DMS 273 (cell line): Measurements from ENCODE around the gene KCNK7.
"Not testable (repeated sequence)": the region's sequence is repeated elsewhere in the genome, so short reads cannot be mapped to it uniquely, and the experiment has no call there.

Experiments used
- DNase-seq: peaks from one replicate; lab custom pipeline; 2025; ENCODE audit not compliant: unreplicated experiment; lab: John Stamatoyannopoulos, UW

The KCNK7 gene

DNA sequence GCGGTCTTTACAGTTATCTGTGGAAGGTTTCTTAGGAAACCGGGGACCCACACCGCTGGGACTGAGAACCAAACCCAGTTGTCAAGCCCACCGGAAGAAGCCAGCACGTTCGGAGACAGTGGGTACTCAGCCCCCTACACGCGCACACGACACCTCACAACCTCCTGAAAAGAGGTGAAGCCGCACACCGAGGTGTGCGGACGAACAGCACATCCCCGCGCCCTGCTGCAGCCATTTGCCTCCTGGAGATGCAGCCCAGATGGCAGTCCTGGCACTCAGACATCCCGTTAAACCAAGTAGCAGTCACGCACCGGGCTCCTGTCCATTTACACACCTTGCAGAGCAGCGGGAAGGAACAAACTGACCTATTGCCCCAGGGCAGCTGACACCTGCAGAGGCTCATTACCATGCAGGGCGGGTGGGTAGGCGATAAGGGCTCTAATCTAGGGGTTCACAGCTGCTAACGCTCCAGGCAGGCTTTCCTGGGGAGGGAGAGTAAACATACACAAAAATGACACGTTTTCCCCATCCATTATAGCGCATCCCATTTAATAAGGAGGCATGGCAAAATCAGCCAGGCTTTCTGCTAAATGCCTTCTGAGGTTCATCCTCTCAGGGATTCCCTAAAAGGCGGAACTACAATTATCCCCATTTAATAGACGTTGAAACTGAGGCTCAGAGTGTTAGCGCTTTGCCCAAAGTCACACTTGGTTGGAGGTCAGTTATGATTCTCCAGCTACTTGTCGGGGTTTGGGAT is 20.6 kb downstream of the KCNK7 start:
- no peak for DNase-seq

- DNase-seq, result peak; percentile 87
Measured at GRCh38 chr11:65574109-65574810, 21.3 kb downstream of the KCNK7 start.

DNA sequence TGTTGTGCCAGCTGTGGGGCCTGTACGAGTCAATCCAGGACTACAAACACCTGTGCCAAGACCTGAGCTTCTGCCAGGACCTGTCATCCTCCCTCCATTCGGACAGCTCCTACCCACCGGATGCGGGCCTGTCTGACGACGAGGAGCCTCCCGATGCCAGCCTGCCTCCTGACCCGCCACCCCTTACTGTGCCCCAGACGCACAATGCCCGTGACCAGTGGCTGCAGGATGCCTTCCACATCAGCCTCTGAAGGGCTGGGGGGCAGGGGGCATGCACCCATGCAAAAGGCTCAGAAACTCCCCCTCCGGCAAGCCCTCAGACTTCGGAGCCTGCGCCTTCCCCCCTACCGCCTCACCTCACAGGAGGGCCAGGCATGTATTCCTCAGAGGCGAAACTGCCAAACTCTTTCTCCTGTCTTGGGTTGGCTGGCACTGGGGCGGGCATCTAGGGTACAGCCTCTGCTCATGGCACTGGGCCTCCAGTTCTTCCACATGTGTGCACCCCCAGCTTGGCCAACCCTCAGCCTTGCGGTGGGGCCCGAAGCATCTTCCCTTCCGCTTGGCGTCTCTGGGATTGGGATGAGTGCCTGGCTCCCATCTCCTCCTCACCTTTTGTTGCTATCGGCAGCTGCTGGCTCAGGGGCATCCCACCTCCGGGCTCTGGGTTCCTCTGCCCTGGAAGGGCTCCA is 22.1 kb downstream of the KCNK7 start:
- DNase-seq, result no peak

DNA sequence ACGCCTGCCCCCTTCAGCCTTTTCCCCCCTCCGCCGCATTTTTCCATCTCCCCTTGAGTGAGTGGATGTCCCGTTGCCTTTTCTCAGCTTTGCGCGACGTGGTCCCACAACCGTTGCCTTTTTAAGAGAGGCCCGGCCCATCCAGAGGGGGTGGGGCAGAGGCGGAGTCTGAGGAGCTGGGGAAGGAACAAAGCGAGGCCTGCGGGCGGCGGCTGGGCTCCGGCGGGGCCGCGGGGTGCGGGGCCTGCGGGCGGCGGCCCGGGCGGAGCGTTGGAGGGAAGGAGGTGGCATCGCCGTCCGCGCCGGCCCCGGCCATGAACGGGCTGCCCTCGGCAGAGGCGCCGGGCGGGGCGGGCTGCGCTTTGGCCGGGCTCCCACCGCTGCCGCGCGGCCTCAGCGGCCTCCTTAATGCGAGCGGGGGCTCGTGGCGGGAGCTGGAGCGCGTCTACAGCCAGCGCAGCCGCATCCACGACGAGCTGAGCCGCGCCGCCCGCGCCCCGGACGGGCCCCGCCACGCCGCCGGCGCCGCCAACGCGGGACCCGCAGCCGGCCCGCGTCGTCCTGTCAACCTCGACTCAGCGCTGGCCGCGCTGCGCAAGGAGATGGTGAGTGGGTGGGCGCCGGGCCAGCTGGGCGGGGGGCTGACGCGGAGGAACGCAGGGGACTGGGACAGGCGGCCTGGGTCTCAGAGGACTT is 23.1 kb downstream of the KCNK7 start, which contains the start of gene FAM89B:
Gene FAM89B, plus strand, starts transcription at position 183 of the 696 bp plus-strand sequence. Its CDS starts 132 bp downstream, at position 315.
- peak; percentile 90 for DNase-seq

DNA sequence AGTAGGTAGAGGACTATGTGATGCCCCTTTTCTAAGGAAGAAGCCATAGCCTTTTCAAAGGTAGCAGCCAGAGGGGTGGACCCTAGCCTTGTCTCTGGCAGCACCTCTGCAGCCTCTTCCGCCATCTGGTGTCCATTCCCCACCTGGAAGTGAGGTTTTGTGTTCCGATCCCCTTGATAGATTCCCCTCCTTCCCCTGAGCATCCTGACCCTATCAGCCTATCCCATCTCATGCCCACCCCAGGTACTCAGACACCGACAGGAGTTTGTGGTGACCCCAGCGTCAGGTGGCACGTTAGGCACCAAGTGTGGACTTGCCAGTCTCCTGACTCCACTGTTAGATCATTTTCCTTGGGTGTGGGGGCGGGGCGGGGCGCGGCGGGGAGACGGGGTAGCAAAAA is 23.7 kb downstream of the KCNK7 start:
- peak; percentile 69 for DNase-seq

DNA sequence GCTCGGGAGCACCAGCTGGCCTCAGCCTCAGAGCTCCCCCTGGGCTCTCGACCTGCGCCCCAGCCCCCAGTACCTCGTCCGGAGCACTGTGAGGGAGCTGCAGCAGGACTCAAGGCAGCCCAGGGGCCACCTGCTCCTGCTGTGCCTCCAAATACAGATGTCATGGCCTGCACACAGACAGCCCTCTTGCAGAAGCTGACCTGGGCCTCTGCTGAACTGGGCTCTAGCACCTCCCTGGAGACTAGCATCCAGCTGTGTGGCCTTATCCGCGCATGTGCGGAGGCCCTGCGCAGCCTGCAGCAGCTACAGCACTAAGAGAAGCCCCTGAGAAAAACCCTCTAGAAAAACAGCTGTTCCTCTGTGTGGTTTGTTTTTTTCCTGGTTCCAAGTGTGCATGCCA is 24.2 kb downstream of the KCNK7 start:
- DNase-seq, result no peak

GRCh38 chr11:65569973-65570918 is 25.4 kb downstream of the KCNK7 start, which contains the start of gene ZNRD2:
ZNRD2 (plus strand) TSS chr11:65570477; CDS start chr11:65570492, 15 bp downstream.
- DNase-seq, result peak; percentile 98

DNA sequence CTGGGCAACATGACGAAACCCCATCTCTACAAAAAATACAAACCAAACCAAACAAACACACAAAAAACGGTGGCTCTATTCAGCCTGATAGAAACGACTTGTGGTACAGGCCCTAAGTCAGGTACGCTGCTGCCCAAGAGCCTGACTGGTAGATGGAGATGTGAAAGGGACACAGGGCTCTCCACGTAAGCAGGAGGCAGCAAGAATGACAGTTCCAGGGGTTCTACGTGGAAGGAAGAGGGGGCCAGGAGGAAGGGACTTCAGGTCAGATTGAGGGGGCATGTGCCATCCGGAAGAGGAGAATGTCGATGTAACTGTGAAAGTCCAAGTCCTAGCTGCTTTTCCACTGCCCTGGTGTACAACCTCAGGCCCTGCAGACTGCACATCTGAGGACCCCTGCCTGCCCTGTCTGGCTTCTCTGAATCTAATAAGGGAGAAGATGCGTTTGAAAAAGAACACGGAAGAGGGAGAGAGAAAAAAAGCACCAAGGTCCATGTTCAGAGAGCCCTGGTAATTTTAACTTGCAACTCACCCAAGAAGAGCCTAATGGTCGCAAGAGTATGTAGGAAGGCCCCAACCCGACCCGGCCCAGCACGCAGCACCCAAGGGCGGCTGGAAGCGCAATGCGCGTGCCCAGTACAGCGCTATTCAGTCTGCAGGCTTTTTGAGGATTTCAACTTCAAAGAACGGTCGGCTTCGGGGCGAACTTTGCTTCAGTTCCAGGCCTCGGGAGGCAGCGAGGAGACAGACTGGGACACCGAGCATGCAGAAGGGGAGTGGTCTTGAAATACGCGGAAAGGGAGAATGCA is 26.2 kb downstream of the KCNK7 start:
- no peak for DNase-seq

DNA sequence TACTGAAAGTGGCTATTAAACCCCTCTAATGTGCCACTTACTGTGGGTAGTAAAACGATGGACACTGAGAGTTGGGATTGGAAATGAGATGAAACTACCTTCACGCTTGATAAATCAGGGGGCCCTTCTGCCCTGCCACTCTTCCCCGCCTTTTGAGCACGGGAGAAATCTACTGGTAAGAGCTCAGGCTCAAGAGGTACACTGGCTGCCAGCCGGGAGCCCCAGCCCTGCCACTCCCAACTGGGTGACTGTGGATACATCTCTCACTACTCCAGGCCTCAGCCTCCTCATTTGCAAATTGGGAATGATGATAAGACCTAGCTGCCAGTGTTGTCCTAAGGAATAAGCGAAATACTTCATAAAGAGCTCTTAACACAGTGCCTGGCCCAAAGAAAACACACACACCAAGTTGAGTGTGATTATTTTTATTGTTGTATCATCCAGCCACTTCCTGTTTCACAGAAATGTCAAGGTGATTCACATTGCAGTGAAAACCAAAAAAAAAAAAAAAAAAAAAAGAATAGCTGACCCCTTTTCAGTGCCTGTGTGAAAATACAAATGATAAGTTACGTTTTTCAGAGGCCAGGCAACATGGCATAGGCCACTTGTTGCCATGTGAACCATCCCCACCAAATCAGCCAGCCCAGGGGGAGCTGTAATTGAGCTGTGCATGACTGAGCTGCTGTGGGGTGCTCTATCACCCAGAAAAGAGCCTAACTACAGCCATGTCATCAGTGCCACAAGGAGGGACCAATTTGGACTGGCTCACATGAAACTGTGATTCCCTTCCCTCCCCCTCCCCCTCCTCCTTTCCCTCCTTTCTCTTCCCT is 29.8 kb downstream of the KCNK7 start:
- DNase-seq, result no peak

- DNase-seq, result not testable (repeated sequence)
Measured at GRCh38 chr11:65564879-65565559, 30.6 kb downstream of the KCNK7 start.

DNA sequence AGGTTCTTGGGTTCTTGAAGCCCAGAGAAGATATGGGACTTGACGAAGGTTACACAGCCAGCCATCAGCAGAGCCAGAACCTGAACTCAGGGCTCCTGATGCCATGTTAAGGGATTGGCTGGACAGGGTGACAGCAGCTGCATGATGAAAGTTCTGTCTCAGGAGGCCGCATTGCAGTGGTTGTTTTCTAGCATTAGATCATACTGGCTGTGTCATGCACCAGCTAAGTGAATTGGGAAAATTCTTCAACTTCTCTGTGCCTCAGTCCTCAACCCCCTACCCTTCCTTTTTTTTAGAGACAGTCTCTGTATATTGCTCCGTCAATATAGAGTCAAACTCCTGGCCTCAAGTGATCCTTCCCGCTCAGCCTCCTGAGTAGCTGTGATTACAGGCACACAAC is 32.0 kb downstream of the KCNK7 start:
- no peak for DNase-seq

- DNase-seq, result no peak
Measured at GRCh38 chr11:65562788-65563187, 32.8 kb downstream of the KCNK7 start.

GRCh38 chr11:65562020-65562419 is 33.6 kb downstream of the KCNK7 start:
- DNase-seq, result no peak

- DNase-seq, result peak; percentile 75
Measured at GRCh38 chr11:65560555-65561418, 34.8 kb downstream of the KCNK7 start.

GRCh38 chr11:65559951-65560537 is 35.6 kb downstream of the KCNK7 start:
- peak; percentile 55 for DNase-seq

DNA sequence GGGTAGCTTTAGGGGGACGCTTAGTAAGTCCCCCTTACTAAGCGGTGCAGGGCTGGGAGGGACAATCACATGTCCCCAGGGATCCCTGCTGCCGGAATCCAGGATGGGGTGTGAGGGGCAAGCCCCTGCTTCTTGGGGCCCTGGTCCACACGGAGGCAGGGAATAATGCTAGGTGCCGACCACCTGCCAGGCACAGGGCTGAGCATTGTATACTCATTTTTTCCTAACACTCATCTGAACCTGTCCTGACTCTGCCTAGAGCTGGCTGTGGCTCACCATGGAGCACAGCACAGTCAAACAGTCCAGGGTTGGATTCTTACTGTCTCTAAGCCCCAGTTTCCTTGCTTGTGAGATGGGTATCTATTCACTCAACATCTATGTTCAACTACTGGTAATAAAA is 36.1 kb downstream of the KCNK7 start:
- no peak for DNase-seq
